Measurements from ENCODE around the gene ERAP2. TPM values are rescaled to one million over a fixed set of nuclear protein-coding genes. Genes with fewer than 3 reads are reported as not detected.

ERAP2 gene
- total RNA-seq, 1 donor from 2014 or later, result 16.5 TPM

- intact Hi-C loops (cut with DNase I), result no loop called here
- DNase-seq (ENCODE audit: extremely low spot score in 2 of 2), result no peak
- no peaks in the 10 kb centered on the region for H3K27me3 ChIP-seq
- peak overlapping the region; percentile 97 for H3K27ac ChIP-seq
- H3K4me3 ChIP-seq, result peak overlapping the region; percentile 80 to 90
- TF ChIP-seq POLR2AphosphoS5 (IDR thresholded peaks at IDR 0.05; ENCODE audit: insufficient read depth in 1 of 2, low read depth in 1 of 2) (no peak), CTCF (IDR thresholded peaks at IDR 0.05) (no peak), POLR2A (IDR thresholded peaks at IDR 0.05) (no peak)
- H3K36me3 ChIP-seq, result no peaks in the 10 kb centered on the region
- H3K9me3 ChIP-seq, result no peaks in the 10 kb centered on the region
- peaks cover 33% of the 10 kb centered on the region for H3K4me1 ChIP-seq
Observed at GRCh38 chr5:96936431-96937320, 60.4 kb downstream of the ERAP2 start.

GRCh38 chr5:96940586-96940985, 64.3 kb downstream of the ERAP2 start:
- no peak overlapping the region for H3K4me3 ChIP-seq
- H3K9me3 ChIP-seq, result no peaks in the 10 kb centered on the region
- peaks cover 28% of the 10 kb centered on the region for H3K4me1 ChIP-seq
- no peaks in the 10 kb centered on the region for H3K27me3 ChIP-seq
- no peak for TF ChIP-seq POLR2AphosphoS5 (IDR thresholded peaks at IDR 0.05; ENCODE audit: insufficient read depth in 1 of 2, low read depth in 1 of 2)
- TF ChIP-seq POLR2A (IDR thresholded peaks at IDR 0.05), result no peak
- no peak for TF ChIP-seq CTCF (IDR thresholded peaks at IDR 0.05)
- intact Hi-C loops (cut with DNase I), result no loop called here
- DNase-seq (ENCODE audit: extremely low spot score in 2 of 2), result no peak
- H3K27ac ChIP-seq, result no peak overlapping the region
- no peaks in the 10 kb centered on the region for H3K36me3 ChIP-seq

GRCh38 chr5:96941140-96941539, 64.8 kb downstream of the ERAP2 start:
- no peak for TF ChIP-seq CTCF (IDR thresholded peaks at IDR 0.05)
- TF ChIP-seq POLR2A (IDR thresholded peaks at IDR 0.05), result no peak
- TF ChIP-seq POLR2AphosphoS5 (IDR thresholded peaks at IDR 0.05; ENCODE audit: insufficient read depth in 1 of 2, low read depth in 1 of 2), result no peak
- peaks cover 28% of the 10 kb centered on the region for H3K4me1 ChIP-seq

GRCh38 chr5:96942078-96942477, 65.8 kb downstream of the ERAP2 start:
- no peak for TF ChIP-seq CTCF (IDR thresholded peaks at IDR 0.05)
- no peak for TF ChIP-seq POLR2AphosphoS5 (IDR thresholded peaks at IDR 0.05; ENCODE audit: insufficient read depth in 1 of 2, low read depth in 1 of 2)
- TF ChIP-seq POLR2A (IDR thresholded peaks at IDR 0.05), result no peak
- no peak overlapping the region for H3K4me3 ChIP-seq
- peaks cover 26% of the 10 kb centered on the region for H3K4me1 ChIP-seq
- no peaks in the 10 kb centered on the region for H3K36me3 ChIP-seq
- DNase-seq (ENCODE audit: extremely low spot score in 2 of 2), result no peak
- no peaks in the 10 kb centered on the region for H3K27me3 ChIP-seq
- H3K9me3 ChIP-seq, result no peaks in the 10 kb centered on the region
- no peak overlapping the region for H3K27ac ChIP-seq
- intact Hi-C loops (cut with DNase I), result no loop called here

More at GRCh38 chr5:96941140-96941539, 64.8 kb downstream of the ERAP2 start:
- H3K36me3 ChIP-seq, result no peaks in the 10 kb centered on the region
- H3K27ac ChIP-seq, result no peak overlapping the region
- intact Hi-C loops (cut with DNase I), result no loop called here
- H3K27me3 ChIP-seq, result no peaks in the 10 kb centered on the region
- no peak overlapping the region for H3K4me3 ChIP-seq
- no peaks in the 10 kb centered on the region for H3K9me3 ChIP-seq
- no peak for DNase-seq (ENCODE audit: extremely low spot score in 2 of 2)

- Histone ChIP-seq H3K36me3 (no peaks in the 10 kb centered on the region), H3K27me3 (no peaks in the 10 kb centered on the region), H3K4me1 (peaks cover 18% of the 10 kb centered on the region), H3K9me3 (no peaks in the 10 kb centered on the region), H3K27ac (no peak overlapping the region), H3K4me3 (no peak overlapping the region)
- intact Hi-C loops (cut with DNase I), result no loop called here
- DNase-seq (ENCODE audit: extremely low spot score in 2 of 2), result no peak
- TF ChIP-seq POLR2AphosphoS5 (IDR thresholded peaks at IDR 0.05; ENCODE audit: insufficient read depth in 1 of 2, low read depth in 1 of 2), result no peak
- TF ChIP-seq POLR2A (IDR thresholded peaks at IDR 0.05), result no peak
- TF ChIP-seq CTCF (IDR thresholded peaks at IDR 0.05), result no peak
Observed at GRCh38 chr5:96942911-96943310, 66.6 kb downstream of the ERAP2 start.
